GM18520 (cell line): ENCODE results near the gene TGFBR3.
"Not testable (repeated sequence)": the region's sequence is repeated elsewhere in the genome, so short reads cannot be mapped to it uniquely, and the experiment has no call there.

Experiments
- ATAC-seq: cut with Tn5 transposase; IDR thresholded peaks from one replicate; pipeline ENCODE4 v1.9.1; 2021; ENCODE audit not compliant: unreplicated experiment

TGFBR3 gene

DNA sequence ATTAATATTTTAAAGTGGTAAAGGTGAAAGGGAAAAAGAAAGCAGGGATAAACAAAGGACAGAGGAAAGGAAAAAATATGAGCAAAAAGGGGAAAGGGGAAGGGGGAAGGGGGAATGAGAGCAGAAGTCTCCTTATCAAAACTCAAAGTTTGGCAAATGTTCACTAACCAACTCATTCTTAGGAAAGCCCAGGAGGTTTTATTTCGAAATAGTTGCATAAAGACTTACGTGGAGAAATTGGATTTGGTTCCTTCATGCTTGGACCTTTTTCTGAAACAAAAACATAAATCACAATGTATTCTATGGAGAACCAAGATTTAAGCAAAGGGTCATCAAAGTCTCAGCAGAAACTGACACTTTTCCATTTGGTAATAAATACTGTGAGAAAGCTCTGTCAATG lies 188.1 kb downstream of the TGFBR3 start:
- ATAC-seq, result no peak

DNA sequence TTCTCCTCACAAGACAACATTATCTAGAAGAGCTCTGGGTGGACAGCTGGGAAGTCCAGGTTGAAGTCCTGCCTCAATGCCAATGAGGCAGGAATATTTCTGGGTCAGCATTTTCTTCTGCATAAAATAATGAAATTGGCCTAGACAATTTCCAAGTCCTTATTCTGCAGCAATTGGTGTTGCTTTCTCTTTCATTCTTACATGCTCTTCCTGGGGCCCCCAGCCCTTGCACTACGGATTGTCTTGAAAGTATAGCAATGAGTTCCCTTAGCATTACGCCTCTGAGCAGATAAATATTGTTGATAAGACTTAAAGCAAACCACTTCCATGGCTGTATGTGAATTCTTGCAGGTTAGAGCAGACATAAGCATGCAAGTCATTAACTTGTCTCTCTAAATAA lies 188.5 kb downstream of the TGFBR3 start:
- peak; percentile 48 for ATAC-seq

DNA sequence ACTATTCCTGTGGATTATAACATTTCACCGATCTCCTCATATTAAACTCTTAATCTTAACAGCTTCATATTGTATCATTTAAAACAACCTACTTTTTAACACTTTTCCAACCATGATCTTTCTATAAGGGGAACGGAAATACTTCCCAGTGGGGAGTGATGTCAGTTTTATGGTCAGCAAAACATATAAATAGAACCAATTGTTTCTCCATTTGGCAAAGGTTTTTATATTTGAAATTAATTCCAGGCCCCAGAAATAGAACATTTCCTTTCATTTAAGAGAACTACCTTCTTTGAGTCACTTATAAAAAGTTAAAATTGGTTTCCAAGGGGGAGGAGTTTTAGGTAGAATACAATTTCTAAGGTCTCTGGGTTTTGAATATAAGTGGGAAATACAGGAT lies 189.6 kb downstream of the TGFBR3 start:
- no peak for ATAC-seq

DNA sequence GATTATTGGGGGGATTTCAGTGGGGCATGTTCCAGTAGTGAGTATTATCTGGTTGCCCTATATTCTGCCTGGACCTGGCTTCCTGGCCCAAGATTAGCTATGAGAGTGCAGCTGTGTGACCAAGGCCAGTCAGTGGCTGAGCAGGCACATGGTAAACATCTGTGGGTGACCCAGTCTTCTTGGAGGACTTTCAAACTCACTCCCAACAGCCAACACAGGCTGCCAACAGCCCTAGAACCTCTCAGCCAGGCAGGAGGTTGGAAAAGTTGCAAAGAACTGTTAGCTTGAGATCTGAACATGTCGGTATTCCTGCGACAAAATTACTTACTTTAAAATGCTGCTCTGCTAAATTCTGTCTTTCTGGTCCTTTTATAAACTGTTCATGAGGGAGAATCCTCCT lies 192.4 kb downstream of the TGFBR3 start:
- ATAC-seq, result no peak

DNA sequence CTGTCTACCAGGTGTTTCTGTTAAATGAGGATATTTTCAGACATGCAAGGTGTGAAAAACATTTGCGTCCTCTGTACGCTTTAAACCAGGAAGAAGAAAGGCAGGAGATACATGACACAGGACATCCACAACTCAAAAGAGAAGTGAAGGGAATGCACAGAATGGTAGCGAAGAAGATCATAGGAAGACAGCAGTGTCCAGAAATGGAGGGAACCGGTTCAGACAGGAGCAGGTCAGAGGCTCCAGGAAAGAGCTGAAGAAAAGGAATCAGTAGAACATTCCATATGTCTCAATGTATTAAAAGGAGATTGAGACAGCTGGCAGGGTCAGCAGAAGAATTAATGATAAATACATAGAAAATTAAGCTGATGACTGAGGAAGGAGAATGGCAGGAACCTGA lies 194.4 kb downstream of the TGFBR3 start:
- ATAC-seq, result no peak

DNA sequence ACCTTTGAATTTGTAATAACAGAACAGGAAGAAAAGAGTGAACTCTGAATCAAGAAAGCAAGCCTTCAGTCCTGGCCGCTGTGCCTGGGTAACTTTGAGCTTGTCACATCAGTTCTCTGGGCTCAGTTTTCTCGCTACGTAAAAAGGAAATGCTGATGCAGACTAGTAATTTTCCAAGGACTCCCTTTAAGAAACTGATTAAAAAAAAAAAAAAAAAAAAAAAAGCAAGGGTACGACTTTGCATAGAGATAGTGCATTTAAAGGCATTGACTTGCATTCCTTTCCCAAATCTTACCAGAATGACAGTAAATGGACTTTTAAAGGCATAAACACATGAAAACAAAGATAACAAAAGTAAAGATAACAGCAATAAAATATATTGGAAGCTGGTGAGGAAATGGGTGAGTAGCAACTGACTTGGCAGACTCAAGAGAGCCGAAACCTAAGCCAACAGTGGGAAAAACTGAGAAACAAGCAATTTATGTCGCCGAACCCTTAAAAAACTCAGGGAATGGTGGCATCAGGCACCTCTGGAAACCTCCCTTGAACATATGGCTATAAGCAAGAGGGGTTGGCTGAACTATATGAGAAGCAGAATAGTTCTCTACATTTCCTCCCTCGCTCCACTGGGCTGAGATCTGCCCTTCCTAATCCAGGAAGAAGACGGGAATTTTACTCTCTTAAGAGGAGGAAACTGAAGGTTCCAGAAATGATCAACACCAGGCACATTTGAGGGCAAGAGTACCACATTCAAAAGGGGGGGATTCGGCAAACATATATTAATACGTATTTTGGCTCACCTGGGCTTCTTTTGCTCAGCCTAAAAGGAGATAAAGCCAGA lies 196.1 kb downstream of the TGFBR3 start:
- ATAC-seq, result no peak

DNA sequence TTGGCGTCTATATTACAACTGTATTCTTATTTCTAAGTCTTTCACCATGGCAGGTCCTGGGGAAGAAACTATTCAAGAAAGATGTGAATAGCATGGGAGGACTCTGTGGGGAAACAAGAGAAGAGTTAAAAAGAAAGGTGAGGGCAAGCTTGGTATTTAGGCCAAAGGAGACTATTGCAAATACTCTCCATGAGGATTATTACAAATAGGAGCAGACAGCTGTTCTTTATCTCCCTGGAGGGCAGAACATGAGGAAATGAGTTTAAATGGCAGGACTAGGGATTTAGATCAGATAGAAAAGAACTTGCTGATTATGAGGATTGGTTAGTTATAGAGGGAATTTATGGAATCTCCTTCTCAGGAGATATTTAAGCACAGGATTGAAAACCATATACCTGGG lies 198.5 kb downstream of the TGFBR3 start:
- no peak for ATAC-seq

DNA sequence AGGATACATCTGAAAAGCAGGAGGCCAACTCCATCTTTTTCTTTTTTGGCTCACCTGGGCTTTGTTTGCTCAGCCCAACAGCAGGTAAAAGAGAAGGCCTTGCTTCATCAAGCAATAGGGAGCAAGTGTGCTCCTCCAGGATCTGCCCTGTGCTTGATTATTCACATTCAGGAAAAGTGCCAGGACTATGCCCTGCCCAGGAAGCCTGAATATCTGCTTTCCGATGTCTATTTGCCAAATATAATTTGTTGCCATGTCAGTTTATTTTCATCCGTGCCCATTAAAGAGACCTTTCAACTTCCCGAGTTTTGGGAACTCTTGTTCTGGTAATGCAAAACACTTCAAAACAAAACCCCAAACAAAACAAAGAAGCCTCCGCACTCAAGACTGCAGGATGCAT lies 200.0 kb downstream of the TGFBR3 start:
- no peak for ATAC-seq

DNA sequence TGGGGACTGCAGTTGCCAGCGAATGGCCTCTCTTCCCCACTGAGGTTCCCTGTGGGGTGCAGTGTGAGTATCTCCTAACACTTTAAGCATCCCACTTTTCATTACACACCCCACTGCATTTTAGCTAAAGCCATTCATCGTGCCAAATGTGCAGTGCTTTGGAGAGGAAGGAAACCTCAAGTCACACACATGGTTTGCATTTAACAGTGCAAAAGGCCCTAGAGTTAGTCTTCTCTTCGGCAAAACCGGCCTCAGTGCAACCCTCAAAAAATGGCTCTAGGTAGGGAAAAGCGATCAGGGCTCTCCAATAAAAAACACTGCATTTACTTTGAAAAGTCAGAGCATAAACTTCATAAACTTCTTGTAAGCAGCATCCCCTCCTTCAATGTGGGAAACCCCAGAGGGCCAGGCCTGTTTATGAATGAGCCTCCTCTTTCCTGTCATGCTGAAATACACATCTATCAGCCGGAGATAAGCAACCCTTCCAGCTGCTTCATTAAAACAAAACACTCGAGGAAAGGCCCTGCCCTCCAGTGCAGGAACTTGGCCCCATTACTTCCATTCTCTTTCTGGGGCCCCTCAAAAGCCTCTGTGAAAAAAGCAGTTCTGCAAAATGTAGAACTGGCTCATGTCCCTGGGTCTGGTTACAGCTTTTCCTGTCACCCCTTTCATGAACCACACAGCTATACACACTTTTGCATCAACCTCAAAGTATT lies 201.3 kb downstream of the TGFBR3 start:
- ATAC-seq, result no peak

DNA sequence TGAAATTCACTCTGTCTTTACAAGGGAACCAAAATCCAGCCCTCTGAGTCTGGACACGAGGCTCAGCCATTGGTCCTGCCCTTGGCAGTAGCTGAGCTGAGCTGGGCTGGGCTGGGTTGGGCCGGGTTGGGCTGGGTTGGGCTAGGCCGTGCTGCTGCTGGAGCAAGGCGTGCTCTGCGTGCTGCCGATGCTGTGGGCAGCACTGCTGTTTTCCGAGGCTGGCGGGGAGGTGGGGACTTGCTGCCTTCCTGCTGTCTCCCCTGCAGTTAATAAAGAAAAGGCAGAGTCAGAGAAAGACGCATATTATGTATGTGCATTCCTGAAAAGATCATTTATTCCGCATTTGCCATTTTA lies 202.4 kb downstream of the TGFBR3 start:
- ATAC-seq, result no peak

DNA sequence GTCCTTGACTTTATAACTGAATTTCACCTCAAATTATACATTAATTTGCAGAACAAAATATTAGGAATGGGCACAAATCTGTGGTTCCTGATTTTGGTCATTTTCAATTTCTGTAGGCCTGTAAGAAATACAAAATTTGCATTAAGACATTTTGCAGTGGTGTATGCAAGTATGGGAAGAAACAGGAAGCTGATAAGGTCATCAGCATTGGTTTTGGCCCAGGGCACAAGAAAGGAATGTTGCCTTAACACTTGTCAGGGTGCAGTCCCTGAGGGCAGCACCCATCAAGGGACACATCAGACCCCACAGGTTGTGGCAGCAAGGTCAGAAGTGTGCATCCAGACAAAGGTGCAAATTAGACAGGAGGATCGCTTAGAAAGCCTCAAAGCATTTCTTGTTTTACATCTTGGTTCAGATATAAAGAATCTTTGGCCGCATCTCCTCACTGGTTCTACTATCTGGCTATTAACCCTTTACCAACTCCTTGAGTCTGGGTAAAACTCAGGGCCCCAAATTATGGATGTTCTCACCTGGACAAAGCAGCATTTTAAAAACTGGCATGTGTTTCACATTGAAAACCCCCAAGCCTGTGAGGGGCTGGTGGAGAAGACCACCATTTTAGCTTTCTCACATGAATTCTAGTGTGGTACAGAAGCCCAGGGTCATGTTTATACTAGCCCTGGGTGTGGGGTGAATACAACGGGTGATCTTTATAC lies 202.9 kb downstream of the TGFBR3 start:
- no peak for ATAC-seq

DNA sequence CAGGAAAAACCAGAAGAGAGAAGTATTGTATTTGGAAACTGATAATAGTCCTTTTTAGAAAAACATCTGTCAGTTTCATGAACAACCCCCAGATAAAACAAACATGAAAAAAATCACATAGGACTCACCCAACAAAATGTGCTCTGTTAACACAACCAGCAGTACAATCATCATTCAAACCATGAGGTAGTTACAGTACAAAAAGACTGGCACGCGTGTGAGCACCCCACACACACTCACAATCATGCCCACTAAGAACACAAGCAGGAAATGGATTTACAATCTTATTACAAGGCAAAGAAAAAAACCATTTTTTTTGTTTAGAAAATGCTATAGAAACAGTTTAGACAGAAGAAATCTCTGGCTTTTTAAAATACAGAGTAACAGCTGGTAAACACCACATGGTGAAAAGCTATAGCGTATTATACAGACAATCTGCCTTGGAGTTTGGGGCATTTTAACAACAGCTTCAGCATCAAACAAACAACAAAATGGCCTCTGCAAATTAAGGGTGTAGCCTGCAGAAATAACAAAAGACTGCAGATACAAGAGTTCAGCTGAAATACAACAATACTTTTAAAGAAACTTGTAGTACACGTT lies 205.3 kb downstream of the TGFBR3 start:
- no peak for ATAC-seq

DNA sequence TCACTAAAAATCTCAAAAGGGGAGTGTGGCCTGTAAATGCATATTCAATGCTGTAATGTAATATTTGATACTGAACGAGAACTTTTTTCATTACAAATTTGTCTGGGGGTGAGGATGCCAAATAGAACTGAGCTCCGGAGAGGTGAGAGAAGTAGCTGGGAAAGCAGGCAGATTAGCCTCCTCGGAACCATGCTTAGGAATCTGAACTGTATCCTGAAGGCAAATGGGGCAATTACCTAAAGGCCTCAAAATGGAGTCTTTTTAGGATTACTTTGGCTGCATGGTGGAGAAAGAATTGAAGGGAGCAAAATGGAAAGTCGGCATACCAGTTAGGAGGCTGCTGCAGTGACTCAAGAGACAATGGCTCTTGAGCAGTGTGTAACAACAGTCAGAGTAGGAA lies 206.5 kb downstream of the TGFBR3 start:
- no peak for ATAC-seq

DNA sequence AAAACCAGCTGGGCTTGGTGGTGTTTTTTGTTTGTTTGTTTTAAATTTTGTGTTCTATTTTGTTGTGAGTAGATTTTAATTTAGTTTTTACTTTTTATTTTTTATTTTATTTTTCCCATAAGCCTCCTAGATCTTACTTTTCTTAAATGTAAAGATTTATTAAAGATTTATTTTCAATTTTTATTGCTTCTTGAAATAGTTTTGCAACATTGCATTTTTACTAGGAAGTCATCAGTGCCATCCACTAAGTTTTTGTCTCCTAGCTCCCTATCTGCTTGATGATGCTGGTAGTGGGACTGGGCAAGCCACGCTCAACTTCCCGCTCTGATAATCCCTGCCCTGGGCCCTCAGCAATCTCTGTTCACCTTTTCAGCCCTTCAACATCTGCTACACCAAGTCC lies 209.9 kb downstream of the TGFBR3 start:
- no peak for ATAC-seq

DNA sequence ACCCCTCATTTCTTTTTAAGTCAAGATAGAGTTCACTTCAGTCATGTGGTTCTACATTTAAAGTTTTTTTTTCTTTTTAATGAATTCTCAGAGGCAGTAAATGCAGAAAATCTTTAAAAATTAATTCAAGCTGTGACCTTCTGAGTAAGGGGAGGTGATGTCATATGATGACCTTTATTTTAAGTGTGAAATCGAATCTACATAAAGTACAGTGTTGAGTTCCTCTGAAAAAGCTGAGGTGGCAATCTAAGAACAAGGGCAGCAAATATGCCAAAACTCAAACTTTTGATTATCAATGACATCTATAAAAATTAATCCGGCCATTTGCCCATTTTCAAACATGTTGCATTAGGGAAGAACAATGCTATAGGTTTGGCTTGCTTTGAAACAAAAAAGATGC lies 211.8 kb downstream of the TGFBR3 start:
- no peak for ATAC-seq

DNA sequence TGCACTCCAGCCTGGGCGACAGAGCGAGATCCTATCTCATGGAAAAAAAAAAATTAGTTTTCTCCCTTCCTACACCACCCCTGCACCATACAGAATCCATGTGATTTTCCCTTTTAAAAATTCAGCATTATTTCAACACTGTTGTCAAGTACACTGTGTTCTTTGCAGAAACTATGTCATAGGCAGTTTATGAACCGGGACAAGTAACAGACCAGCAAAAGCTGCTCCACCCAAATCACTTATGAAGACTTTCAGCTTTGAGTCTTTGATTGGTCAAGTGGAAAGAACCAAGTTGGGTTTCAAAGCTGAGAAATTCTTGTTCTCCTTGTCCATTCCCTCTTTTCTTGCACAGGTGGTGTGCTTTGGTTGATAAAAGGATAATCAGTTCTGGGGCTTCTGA lies 212.3 kb downstream of the TGFBR3 start:
- no peak for ATAC-seq

DNA sequence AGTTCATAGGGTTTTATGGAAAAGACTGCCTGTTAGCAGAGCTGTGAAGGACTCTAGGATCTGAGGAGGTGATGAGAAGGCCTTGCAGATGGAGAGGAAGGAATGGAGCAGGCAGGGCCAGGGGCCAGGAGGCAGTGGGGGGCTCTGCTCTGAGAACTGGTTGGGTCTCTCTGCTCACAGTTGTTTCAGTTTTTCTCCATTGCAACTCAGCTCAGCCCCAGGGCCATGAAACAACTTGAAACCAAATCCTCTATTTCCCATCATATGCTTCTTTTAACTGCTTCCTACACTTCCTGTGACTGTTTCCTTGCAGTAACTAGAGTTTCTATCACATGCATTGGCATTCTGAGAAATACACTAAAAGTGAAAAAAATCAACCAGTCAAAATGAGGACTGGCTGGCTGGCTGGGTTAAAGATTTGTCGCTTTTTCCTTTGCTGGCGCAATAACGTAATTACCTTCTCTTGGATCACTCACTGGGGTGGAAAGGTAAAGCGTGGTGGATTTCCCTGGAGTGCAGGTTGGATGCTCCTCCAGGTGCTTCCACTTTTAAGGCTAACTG lies 213.3 kb downstream of the TGFBR3 start:
- ATAC-seq, result no peak

DNA sequence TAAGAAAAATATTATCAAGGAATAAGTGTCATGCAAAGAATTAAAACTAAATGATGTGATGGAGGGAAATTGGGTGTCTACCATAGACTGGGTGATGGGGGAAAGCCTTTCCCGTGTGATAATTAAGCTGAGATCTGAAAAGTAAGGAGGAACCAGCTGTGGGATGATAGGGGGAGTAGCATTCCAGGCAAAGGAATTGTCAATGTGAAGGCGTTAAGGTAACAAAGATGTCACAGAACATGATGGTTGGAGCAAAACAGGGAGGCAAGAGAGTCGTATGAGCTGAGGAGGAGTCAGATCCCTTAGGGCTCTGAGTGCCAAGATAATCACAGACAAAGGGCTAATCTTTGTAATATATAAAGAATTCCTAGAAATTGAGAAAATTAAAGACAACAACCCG lies 215.2 kb downstream of the TGFBR3 start:
- ATAC-seq, result no peak

DNA sequence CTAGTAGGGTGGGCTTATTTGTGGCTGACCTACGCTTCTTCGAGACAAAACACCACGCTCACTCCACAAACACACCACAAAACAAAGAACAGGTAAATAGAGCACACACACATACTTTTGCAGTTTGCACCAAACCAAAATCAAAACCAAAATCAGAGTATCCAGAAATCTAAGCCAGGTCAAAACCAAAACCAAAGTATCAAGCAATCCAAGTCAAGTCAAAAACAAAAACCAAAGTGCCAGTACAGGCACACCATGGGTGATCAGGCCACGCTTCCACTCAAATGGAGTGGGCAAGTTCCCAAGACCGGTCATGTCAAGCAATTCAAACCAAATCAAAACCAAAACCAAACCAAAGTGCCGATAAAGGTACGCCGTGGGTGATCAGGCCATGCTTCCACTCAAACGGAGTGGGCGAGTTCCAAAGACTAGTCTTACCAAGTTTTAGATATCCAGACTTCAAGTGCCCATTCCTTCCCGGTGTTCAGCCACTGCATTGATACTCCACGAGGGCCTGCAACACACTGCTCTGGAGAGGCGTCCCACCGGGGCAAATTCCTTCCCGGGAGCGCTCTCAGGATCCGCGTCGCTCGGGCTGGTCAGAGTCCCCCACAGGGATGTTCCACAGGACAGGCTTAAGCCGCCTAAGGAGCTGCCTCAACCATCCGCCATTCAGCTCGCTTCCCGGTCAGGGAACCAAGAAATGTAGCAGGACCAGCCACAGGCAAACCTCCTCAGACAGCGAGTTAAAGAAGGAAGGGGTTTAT lies 216.2 kb downstream of the TGFBR3 start:
- no peak for ATAC-seq

DNA sequence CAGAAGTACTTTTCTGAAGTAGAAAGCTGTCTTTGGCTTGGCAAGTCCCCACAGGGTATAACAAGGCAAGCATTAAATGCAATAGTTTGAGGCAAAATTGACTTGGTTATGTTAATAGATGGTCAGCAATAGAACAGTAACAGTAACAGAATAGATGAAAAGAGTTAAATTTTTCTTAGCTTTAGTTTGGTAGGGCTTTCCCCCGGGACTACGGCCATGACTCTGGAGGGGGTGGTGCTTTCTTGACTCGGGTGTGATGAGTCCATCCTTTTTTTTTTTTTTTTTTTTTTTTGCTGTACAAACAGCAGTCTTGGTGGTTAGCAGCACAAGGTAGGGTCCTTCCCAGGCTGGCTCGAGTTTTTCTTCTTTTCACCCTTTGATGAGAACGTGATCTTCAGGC lies 219.3 kb downstream of the TGFBR3 start:
- ATAC-seq, result not testable (repeated sequence)

DNA sequence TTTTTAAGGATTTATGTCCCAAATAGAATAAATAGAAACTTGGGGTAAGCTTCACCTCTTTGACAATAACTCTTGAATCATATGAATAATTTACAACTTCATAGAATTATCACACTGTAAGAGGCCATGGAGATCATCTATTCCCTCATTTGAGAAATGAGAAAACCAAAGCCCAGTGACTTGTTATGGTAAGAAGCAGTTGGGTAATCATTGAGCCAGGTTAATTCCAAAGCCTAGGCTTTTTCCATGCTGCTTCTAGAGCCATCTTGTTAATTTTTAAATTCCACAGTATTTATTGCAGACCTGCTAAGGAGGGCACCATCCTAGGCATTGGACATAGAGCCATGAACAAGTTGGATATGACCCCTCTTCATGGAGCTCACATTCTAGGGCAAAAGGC lies 224.8 kb downstream of the TGFBR3 start:
- ATAC-seq, result no peak
